DMS79 treated with DMSO at 0.1 percent for 48 hours (cell line): ENCODE results near the gene EYA3.

ENCODE experiments used
- DNase-seq: peaks from one replicate; lab custom pipeline; 2025; lab: John Stamatoyannopoulos, UW

Gene EYA3

GRCh38 chr1:28088168-28088961 is at the start of gene EYA3:
Gene EYA3 (minus strand): TSS chr1:28088610. CDS start chr1:28058026, 30,584 bp downstream.
- DNase-seq: peak; percentile 99

- DNase-seq: no peak
These were observed 48.7 kb upstream of the EYA3 start for GRCh38 chr1:28136922-28137613.

GRCh38 chr1:28136169-28136921 is 47.9 kb upstream of the EYA3 start:
- no peak for DNase-seq

GRCh38 chr1:28135371-28136168 is 47.2 kb upstream of the EYA3 start:
- no peak for DNase-seq

GRCh38 chr1:28134651-28135207 is 46.3 kb upstream of the EYA3 start:
- no peak for DNase-seq

GRCh38 chr1:28132171-28133167 is 44.1 kb upstream of the EYA3 start:
- no peak for DNase-seq

GRCh38 chr1:28130901-28131300 is 42.5 kb upstream of the EYA3 start:
- DNase-seq: no peak

- peak; percentile 8 for DNase-seq
These were observed 40.7 kb upstream of the EYA3 start for GRCh38 chr1:28129150-28129549.

- no peak for DNase-seq
These were observed 39.3 kb upstream of the EYA3 start for GRCh38 chr1:28127617-28128257.

- no peak for DNase-seq
These were observed 38.5 kb upstream of the EYA3 start for GRCh38 chr1:28126783-28127490.

- no peak for DNase-seq
These were observed 37.8 kb upstream of the EYA3 start for GRCh38 chr1:28126212-28126611.

GRCh38 chr1:28123461-28123961 is 35.1 kb upstream of the EYA3 start:
- DNase-seq: no peak

GRCh38 chr1:28122183-28122582 is 33.8 kb upstream of the EYA3 start:
- DNase-seq: no peak

- DNase-seq: no peak
These were observed 31.1 kb upstream of the EYA3 start for GRCh38 chr1:28119556-28119955.

- no peak for DNase-seq
These were observed 30.4 kb upstream of the EYA3 start for GRCh38 chr1:28118640-28119307.

- no peak for DNase-seq
These were observed 26.9 kb upstream of the EYA3 start for GRCh38 chr1:28115267-28115666.

GRCh38 chr1:28114844-28115243 is 26.4 kb upstream of the EYA3 start:
- DNase-seq: no peak

- DNase-seq: no peak
These were observed 24.8 kb upstream of the EYA3 start for GRCh38 chr1:28113242-28113572.
